ENCODE data around the gene RELA. TPM values are rescaled to one million over a fixed set of nuclear protein-coding genes. Genes with fewer than 3 reads are reported as not detected.
A peak's percentile ranks its signal among the peaks of the same experiment; 100 is the strongest.
"Not testable (repeated sequence)": the region's sequence is repeated elsewhere in the genome, so short reads cannot be mapped to it uniquely, and the experiment has no call there.

RELA gene
- total RNA-seq, 1 donor from 2014 or later = 64.8 TPM

DNA sequence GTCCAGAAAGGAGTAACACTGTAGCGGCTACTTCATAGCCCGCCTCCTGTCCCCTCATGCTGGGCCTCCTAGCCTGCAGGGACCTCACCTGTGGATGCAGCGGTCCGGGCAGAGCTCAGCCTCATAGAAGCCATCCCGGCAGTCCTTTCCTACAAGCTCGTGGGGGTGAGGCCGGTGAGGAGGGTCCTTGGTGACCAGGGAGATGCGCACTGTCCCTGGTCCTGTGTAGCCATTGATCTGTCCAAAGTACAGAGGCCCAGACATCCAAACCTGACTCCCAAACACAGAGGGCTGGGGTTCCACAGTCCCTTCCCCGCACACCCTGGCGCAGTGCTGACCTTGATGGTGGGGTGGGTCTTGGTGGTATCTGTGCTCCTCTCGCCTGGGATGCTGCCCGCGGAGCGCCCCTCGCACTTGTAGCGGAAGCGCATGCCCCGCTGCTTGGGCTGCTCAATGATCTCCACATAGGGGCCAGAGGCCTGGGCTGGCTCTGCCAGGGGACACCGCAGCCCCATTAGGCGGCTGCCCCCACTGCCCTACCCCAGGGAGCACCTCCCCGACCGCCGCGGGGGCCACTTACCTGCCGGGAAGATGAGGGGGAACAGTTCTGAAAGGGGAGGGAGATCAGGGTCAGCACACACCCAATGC lies 993 bp downstream of the RELA start:
- H3K27me3 Mint-ChIP-seq = no peaks in the 10 kb centered on the region
- TF ChIP-seq, protein P1, sequence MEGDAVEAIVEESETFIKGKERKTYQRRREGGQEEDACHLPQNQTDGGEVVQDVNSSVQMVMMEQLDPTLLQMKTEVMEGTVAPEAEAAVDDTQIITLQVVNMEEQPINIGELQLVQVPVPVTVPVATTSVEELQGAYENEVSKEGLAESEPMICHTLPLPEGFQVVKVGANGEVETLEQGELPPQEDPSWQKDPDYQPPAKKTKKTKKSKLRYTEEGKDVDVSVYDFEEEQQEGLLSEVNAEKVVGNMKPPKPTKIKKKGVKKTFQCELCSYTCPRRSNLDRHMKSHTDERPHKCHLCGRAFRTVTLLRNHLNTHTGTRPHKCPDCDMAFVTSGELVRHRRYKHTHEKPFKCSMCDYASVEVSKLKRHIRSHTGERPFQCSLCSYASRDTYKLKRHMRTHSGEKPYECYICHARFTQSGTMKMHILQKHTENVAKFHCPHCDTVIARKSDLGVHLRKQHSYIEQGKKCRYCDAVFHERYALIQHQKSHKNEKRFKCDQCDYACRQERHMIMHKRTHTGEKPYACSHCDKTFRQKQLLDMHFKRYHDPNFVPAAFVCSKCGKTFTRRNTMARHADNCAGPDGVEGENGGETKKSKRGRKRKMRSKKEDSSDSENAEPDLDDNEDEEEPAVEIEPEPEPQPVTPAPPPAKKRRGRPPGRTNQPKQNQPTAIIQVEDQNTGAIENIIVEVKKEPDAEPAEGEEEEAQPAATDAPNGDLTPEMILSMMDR (conservative IDR thresholded peaks at IDR 0.05) = no peak
- H3K4me1 Mint-ChIP-seq (ENCODE audit: unreplicated experiment) = peaks cover 5% of the 10 kb centered on the region
- no peaks in the 10 kb centered on the region for H3K9me3 Mint-ChIP-seq
- no peak for DNase-seq (ENCODE audit: extremely low spot score, unreplicated experiment)
- H3K36me3 Mint-ChIP-seq = peaks cover 13% of the 10 kb centered on the region
- H3K4me3 Mint-ChIP-seq = peak overlapping the region; percentile 88
- peak overlapping the region; percentile 86 for H3K27ac Mint-ChIP-seq

DNA sequence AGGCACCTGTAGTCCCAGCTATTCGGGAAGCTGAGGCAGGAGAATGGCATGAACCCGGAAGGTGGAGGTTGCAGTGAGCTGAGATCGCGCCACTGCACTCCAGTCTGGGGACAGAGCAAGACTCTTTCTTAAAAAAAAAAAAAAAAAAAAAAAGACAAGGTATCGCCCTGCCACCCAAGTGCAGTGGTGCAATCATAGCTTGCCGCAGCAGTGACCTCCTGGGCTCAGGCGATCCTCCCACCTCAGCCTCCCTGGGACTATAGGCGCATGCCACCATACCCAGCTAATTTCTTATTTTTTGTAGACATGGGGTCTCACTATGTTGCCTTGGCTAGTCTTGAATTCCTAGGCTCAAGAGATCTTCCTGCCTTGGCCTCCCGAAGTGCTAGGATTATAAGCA lies 1.8 kb downstream of the RELA start:
- H3K4me3 Mint-ChIP-seq = peak overlapping the region; percentile 88
- H3K9me3 Mint-ChIP-seq; H3K4me1 Mint-ChIP-seq (ENCODE audit: unreplicated experiment); H3K27me3 Mint-ChIP-seq; DNase-seq (ENCODE audit: extremely low spot score, unreplicated experiment): not testable (repeated sequence)
- H3K27ac Mint-ChIP-seq = peak overlapping the region; percentile 50
- H3K36me3 Mint-ChIP-seq = peaks cover 18% of the 10 kb centered on the region

DNA sequence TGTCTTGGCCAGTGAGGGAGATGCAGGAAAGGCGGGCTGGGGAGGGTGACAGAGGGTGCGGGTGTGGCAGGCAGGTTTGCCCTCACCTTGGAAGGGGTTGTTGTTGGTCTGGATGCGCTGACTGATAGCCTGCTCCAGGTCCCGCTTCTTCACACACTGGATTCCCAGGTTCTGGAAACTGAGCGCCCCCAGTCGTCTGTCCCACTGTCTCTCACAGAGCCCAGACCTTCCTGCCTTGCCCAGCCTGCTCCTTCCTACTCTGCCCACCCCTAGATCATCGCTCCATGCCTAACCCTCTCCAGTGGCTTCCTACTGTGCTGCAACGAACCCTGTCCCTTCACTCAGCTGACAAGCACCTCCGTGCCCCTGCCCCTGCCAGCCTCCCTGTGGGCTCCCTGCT lies 2.7 kb downstream of the RELA start:
- Mint-ChIP-seq H3K27me3 (no peaks in the 10 kb centered on the region), H3K27ac (no peak overlapping the region), H3K4me3 (no peak overlapping the region), H3K9me3 (no peaks in the 10 kb centered on the region), H3K4me1 (ENCODE audit: unreplicated experiment) (peaks cover 5% of the 10 kb centered on the region), H3K36me3 (peaks cover 20% of the 10 kb centered on the region)
- no peak for DNase-seq (ENCODE audit: extremely low spot score, unreplicated experiment)
- TF ChIP-seq, protein P1 (conservative IDR thresholded peaks at IDR 0.05) = no peak

DNA sequence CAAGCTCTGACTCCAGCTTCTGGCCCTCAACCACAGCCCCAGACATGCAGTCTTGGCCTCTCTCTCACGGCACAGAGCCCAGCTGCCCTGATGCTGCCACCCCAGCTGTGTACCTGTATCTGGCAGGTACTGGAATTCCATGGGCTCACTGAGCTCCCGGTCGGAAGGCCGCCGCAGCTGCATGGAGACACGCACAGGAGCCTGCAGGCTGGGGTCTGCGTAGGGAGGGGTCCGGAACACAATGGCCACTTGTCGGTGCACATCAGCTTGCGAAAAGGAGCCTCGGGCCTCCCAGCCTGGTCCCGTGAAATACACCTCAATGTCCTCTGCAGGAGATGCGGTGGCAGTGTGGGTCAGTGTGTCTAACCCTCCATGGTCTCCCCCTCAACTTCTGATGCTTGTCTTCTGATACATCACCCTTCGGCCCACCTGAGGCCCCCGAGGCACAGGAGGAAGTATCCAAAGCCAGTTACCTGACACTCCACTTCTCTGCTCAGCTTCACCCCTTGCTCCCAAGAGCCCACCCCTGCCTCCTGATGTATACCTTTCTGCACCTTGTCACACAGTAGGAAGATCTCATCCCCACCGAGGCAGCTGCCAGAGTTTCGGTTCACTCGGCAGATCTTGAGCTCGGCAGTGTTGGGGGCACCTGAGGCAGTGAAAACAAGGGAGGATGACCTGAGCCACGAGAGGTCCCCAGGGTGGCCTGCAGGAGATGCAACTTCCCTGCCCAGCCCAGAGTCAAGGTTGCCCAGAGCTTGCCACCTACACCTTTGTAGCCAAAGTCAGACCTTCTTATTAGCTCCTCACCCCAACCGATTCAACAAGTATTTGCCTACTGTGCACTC lies 4.3 kb downstream of the RELA start:
- TF ChIP-seq, protein P1 (conservative IDR thresholded peaks at IDR 0.05) = no peak
- peaks cover 25% of the 10 kb centered on the region for H3K36me3 Mint-ChIP-seq
- peaks cover 5% of the 10 kb centered on the region for H3K4me1 Mint-ChIP-seq (ENCODE audit: unreplicated experiment)
- H3K9me3 Mint-ChIP-seq = no peaks in the 10 kb centered on the region
- H3K4me3 Mint-ChIP-seq = no peak overlapping the region
- no peak overlapping the region for H3K27ac Mint-ChIP-seq
- no peak for DNase-seq (ENCODE audit: extremely low spot score, unreplicated experiment)
- no peaks in the 10 kb centered on the region for H3K27me3 Mint-ChIP-seq

DNA sequence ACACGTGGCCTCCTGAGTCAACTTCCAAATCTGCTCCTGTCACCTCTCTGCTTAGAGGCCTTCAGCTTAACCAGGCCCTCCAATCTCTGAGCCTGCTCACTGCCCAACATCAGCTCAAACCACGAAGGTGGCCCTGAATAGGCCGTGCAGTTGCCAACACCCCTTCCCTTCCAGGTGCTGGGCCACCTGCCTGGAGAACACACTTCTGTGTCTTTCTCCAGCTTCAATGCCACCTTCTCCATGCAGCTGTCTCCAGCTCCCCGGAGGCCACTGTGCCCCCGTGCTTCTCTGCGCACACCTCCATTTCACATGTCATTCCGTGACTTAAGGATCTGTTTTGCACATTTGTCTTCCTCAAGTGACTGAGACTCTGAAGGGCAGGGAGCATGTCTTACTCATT lies 5.3 kb downstream of the RELA start:
- no peak overlapping the region for H3K27ac Mint-ChIP-seq
- TF ChIP-seq, protein P1 (conservative IDR thresholded peaks at IDR 0.05) = no peak
- peaks cover 13% of the 10 kb centered on the region for H3K4me1 Mint-ChIP-seq (ENCODE audit: unreplicated experiment)
- no peak for DNase-seq (ENCODE audit: extremely low spot score, unreplicated experiment)
- peaks cover 25% of the 10 kb centered on the region for H3K36me3 Mint-ChIP-seq
- H3K9me3 Mint-ChIP-seq = no peaks in the 10 kb centered on the region
- H3K27me3 Mint-ChIP-seq = no peaks in the 10 kb centered on the region
- no peak overlapping the region for H3K4me3 Mint-ChIP-seq

All from type B pancreatic cell (in vitro differentiated cells).